Prostate gland (tissue), 2 donors: ENCODE data around the gene IGFLR1.

Experiments used
- POLR2AphosphoS5 ChIP-seq: sonication (generic); formaldehyde crosslinking; IDR thresholded peaks from one replicate; pipeline ENCODE4 v1.6.1; 2017; ENCODE audit warnings: antibody characterized with exemption
- TF ChIP-seq, protein P1 (sequence below), 4 experiments: fragments of 200-600 bp in 2 of 4; fragments of 450-650 bp in 2 of 4; sonication (generic) in 2 of 4; IDR thresholded peaks; 1 replicate in 3 of 4; 2 replicates in 1 of 4; pipeline ENCODE4 v1.5.1; 2016 to 2019; ENCODE audit warnings: antibody characterized with exemption in 4 of 4, mild to moderate bottlenecking in 2 of 4, moderate library complexity in 2 of 4

DNA sequence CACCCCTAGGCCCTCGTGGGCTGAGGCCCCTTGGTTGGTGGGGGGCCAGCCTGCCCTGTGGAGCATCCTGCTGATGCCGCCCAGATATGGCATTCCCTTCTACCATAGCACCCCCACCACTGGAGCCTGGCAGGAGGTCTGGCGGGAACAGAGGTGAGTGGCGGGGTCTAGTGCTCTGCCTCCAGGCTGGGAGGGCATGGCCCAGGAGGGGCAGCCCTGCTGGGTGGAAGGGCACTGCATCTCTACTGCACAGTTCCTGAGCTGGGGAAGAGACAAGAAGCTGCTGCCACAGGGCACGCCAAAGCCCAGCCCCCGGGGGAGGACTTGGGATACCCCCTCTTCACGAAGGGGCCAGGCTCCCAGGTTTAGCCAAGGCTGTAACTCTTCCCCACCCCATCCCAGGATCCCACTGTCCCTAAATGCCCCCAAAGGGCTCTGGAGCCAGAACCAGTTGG lies 26.9 kb downstream of the IGFLR1 start:
- TF ChIP-seq, protein P1, sequence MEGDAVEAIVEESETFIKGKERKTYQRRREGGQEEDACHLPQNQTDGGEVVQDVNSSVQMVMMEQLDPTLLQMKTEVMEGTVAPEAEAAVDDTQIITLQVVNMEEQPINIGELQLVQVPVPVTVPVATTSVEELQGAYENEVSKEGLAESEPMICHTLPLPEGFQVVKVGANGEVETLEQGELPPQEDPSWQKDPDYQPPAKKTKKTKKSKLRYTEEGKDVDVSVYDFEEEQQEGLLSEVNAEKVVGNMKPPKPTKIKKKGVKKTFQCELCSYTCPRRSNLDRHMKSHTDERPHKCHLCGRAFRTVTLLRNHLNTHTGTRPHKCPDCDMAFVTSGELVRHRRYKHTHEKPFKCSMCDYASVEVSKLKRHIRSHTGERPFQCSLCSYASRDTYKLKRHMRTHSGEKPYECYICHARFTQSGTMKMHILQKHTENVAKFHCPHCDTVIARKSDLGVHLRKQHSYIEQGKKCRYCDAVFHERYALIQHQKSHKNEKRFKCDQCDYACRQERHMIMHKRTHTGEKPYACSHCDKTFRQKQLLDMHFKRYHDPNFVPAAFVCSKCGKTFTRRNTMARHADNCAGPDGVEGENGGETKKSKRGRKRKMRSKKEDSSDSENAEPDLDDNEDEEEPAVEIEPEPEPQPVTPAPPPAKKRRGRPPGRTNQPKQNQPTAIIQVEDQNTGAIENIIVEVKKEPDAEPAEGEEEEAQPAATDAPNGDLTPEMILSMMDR (IDR thresholded peaks at IDR 0.05), result no peak
- no peak for TF ChIP-seq POLR2AphosphoS5
